Measurements from ENCODE around the gene COL4A4. TPM values are rescaled to one million over a fixed set of nuclear protein-coding genes. Genes with fewer than 3 reads are reported as not detected.

The COL4A4 gene
- total RNA-seq, 2 donors from 2014 or later = 3.0 to 6.1 TPM

DNA sequence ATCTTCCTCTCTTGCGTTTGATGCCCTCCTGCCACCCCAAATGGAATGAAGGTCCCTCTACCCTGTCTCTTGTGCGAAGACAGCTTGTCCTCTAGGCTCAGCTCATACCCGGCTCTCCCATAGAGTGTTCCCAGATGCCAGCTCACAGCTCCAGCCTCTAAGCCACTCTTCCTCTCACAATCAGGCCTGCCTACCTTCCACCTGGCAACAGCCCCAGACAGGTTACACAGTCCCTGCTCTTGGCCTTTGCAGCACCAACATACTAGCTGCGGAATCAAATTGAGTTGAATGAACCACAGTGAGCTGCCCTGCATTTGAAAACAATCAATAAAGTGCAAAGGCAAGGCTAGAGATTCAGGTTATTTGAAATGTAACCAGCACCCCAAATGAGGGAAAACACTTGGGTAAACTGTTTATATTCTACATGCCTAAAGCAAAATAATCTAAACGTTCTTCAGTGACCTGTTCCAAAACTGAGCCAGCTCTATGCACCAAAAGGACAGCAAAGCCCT lies 105.1 kb downstream of the COL4A4 start:
- intact Hi-C loops (cut with DNase I) = no loop called here
- WGBS = 85% methylated on average over 5 of the region's 5 CpGs
- no peak for DNase-seq (ENCODE audit: low spot score)
- no peak overlapping the region for H3K4me3 ChIP-seq
- no peaks in the 10 kb centered on the region for H3K27me3 ChIP-seq (replicated peaks; ENCODE audit: insufficient read depth)
- TF ChIP-seq POLR2AphosphoS5 (IDR thresholded peaks at IDR 0.05) (no peak), CTCF (IDR thresholded peaks at IDR 0.05) (no peak), POLR2A (IDR thresholded peaks at IDR 0.05) (no peak)
- no peaks in the 10 kb centered on the region for H3K9me3 ChIP-seq
- H3K27ac ChIP-seq = no peak overlapping the region
- no peaks in the 10 kb centered on the region for H3K36me3 ChIP-seq
- H3K4me1 ChIP-seq (replicated peaks) = no peaks in the 10 kb centered on the region

DNA sequence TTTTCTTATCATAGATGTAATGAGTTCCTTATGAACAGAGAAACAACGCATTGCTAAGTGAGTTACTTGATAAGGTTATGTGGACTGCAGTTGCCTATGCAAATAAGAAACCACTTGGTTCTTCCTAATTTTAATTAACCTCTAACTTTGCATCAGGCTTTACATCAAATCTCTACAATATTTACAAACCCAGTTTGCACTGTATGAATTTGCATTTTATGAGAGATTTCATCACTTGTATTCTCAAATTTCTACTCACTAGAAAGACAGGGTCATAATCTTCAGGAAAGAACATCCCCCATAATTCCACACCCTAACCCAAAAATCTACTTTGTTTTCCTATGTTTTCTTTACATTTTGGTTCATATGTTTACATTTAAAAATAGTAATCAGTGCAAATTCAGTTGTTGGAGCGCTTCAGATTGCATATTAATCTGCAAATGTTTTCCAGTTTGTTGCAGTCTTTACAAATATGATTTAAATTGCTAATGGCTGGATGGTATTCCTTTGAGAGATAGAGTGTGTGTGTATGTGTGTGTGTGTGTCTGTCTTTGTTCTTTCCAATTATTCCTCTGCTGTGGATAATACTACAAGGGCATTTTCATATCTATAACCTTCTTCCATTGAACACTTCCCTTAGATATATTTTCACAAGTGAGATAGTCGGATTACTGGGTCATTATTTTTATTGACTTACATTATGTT lies 106.1 kb downstream of the COL4A4 start:
- 94% methylated on average over 3 of the region's 3 CpGs for WGBS
- no peak overlapping the region for H3K27ac ChIP-seq
- intact Hi-C loops (cut with DNase I) = no loop called here
- no peak for DNase-seq (ENCODE audit: low spot score)
- no peak for TF ChIP-seq CTCF (IDR thresholded peaks at IDR 0.05)
- TF ChIP-seq POLR2A (IDR thresholded peaks at IDR 0.05) = no peak
- TF ChIP-seq POLR2AphosphoS5 (IDR thresholded peaks at IDR 0.05) = no peak
- no peaks in the 10 kb centered on the region for H3K36me3 ChIP-seq
- H3K4me3 ChIP-seq = no peak overlapping the region
- no peaks in the 10 kb centered on the region for H3K9me3 ChIP-seq
- no peaks in the 10 kb centered on the region for H3K27me3 ChIP-seq (replicated peaks; ENCODE audit: insufficient read depth)
- no peaks in the 10 kb centered on the region for H3K4me1 ChIP-seq (replicated peaks)

DNA sequence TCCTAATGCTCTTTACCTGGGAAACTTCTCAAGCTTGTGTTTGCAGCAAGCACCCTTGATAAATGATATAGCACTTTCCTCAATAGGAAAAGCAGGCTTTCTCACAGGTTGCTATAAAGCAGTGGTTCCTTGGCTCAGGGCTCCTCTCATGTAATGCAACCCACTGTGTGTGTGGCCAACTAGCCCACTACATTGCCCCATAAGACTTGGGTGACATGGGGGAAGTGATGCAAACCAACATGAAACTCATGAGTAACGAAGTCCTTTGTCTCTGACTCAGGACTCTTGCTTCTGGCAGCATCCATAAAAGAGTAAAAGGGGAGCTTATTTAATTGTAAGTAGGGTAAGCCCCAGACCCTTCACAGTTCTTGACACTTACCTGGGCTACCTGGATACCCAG lies 106.9 kb downstream of the COL4A4 start:
- DNase-seq (ENCODE audit: low spot score) = no peak
- Histone ChIP-seq H3K9me3 (no peaks in the 10 kb centered on the region), H3K27me3 (replicated peaks; ENCODE audit: insufficient read depth) (no peaks in the 10 kb centered on the region), H3K27ac (no peak overlapping the region), H3K36me3 (no peaks in the 10 kb centered on the region), H3K4me1 (replicated peaks) (no peaks in the 10 kb centered on the region), H3K4me3 (no peak overlapping the region)
- 88% methylated on average over 1 of the region's 1 CpG for WGBS
- TF ChIP-seq CTCF (IDR thresholded peaks at IDR 0.05) (no peak), POLR2A (IDR thresholded peaks at IDR 0.05) (no peak), POLR2AphosphoS5 (IDR thresholded peaks at IDR 0.05) (no peak)
- intact Hi-C loops (cut with DNase I) = no loop called here

DNA sequence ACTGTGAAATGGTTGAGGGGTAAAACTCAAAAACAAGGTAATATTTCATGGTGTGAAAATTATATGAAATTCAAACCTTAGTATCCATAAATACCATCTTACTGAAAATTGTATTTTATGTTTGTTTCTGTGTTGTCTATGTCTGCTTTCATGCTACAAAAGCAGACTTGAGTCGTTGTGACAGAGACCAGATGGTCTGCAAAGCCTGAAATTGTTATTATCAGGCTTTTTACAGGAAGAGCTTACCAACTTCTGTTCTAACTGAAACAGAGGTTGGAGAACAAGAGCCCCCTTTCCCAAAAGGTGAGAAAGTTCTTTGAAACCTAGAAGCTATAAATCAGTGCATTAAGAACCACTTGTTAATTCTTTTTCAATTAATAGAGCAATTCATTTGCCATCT lies 110.0 kb downstream of the COL4A4 start:
- 56% methylated on average over 1 of the region's 1 CpG for WGBS
- no peak overlapping the region for H3K4me3 ChIP-seq
- TF ChIP-seq POLR2AphosphoS5 (IDR thresholded peaks at IDR 0.05) = no peak
- TF ChIP-seq POLR2A (IDR thresholded peaks at IDR 0.05) = no peak
- no peak for TF ChIP-seq CTCF (IDR thresholded peaks at IDR 0.05)
- no peaks in the 10 kb centered on the region for H3K36me3 ChIP-seq
- no peaks in the 10 kb centered on the region for H3K27me3 ChIP-seq (replicated peaks; ENCODE audit: insufficient read depth)
- H3K4me1 ChIP-seq (replicated peaks) = no peaks in the 10 kb centered on the region
- DNase-seq (ENCODE audit: low spot score) = no peak
- no peak overlapping the region for H3K27ac ChIP-seq
- H3K9me3 ChIP-seq = no peaks in the 10 kb centered on the region
- intact Hi-C loops (cut with DNase I) = no loop called here

DNA sequence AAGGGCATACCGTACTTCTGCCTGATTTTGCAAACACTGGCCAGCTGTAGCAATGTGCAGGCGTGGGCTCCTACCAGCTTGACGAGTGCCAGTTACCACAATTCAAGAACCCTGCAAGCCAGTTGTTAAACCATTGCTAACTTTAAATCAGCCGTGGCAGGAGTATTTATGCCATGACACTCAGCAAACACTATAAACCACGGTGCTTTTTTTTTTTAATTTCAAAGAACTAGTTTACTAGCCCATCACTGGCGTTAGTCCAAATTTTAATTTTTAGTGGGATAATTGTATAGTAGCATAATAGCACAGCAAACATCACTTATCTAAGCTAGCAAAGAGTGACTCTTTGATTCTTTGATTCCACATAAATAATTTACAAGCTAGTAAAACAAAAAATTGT lies 111.1 kb downstream of the COL4A4 start:
- WGBS = 16% methylated on average over 6 of the region's 6 CpGs
- H3K36me3 ChIP-seq = no peaks in the 10 kb centered on the region
- no peaks in the 10 kb centered on the region for H3K9me3 ChIP-seq
- no peaks in the 10 kb centered on the region for H3K4me1 ChIP-seq (replicated peaks)
- intact Hi-C loops (cut with DNase I) = no loop called here
- DNase-seq (ENCODE audit: low spot score) = peak; percentile 39
- H3K27ac ChIP-seq = no peak overlapping the region
- TF ChIP-seq POLR2AphosphoS5 (IDR thresholded peaks at IDR 0.05) (peak; percentile 29), CTCF (IDR thresholded peaks at IDR 0.05) (no peak)
- H3K27me3 ChIP-seq (replicated peaks; ENCODE audit: insufficient read depth) = no peaks in the 10 kb centered on the region
- no peak overlapping the region for H3K4me3 ChIP-seq

Measured in prostate gland (tissue), 2 donors.